Esophagus (tissue), 2 donors: ENCODE data around the gene SIK3. TPM values are rescaled to one million over a fixed set of nuclear protein-coding genes. Genes with fewer than 3 reads are reported as not detected.
"Not testable (repeated sequence)": the region's sequence is repeated elsewhere in the genome, so short reads cannot be mapped to it uniquely, and the experiment has no call there.

Experiments
- H3K27ac ChIP-seq, 2 donors: one replicate each; pipeline ENCODE4 v1.5.1; 2013; ENCODE audit warnings: low read depth in 2 of 2, mild to moderate bottlenecking in 2 of 2, inconsistent platforms in 1 of 2, low read length in 1 of 2, moderate library complexity in 1 of 2
- H3K27me3 ChIP-seq, 2 donors: one replicate each; pipeline ENCODE4 v1.6.1; 2013; ENCODE audit warnings: low read length in 2 of 2, control low read depth in 1 of 2, mild to moderate bottlenecking in 1 of 2; ENCODE audit not compliant: insufficient read depth in 2 of 2, control insufficient read depth in 1 of 2
- H3K36me3 ChIP-seq, 2 donors: one replicate each; pipeline ENCODE4 v1.6.1; 2013; ENCODE audit warnings: low read length in 1 of 2; ENCODE audit not compliant: control insufficient read depth in 2 of 2, insufficient read depth in 2 of 2
- H3K4me1 ChIP-seq, 2 donors: one replicate each; pipeline ENCODE4 v1.6.1; 2013; ENCODE audit warnings: low read length in 1 of 2; ENCODE audit not compliant: control insufficient read depth in 2 of 2, insufficient read depth in 2 of 2
- H3K4me3 ChIP-seq, 2 donors: one replicate each; pipeline ENCODE4 v1.5.1; 2013; ENCODE audit warnings: low read length in 2 of 2, mild to moderate bottlenecking in 2 of 2, low read depth in 1 of 2, moderate library complexity in 1 of 2
- H3K9me3 ChIP-seq, 2 donors: one replicate each; pipeline ENCODE4 v1.6.1; 2013; ENCODE audit warnings: mild to moderate bottlenecking in 2 of 2, low read depth in 1 of 2, low read length in 1 of 2, moderate library complexity in 1 of 2; ENCODE audit not compliant: control insufficient read depth in 2 of 2, insufficient read depth in 1 of 2
- WGBS, 2 donors: extraction: QIAGEN DNeasy Blood & Tissue Kit; methylation state at CpG; one replicate each; pipeline ENCODE4 v1.1.7; 2013; 5-methylcytosine and 5-hydroxymethylcytosine counted together
- polyA plus RNA-seq, 2 donors: library from polyadenylated mRNA; stranded (reverse); fragments of 200-250 nt; gene quantifications; one replicate each; pipeline ENCODE4 v1.2.3, GENCODE V29; 2013
- donor health status: healthy with polysubstance abuse.
- donor health status: Bipolar disorder and iron deficiency.

Gene SIK3
- polyA plus RNA-seq, 2 donors: 6.4 to 7.0 TPM

- peak overlapping the region; percentile 23 to 37 for H3K4me3 ChIP-seq
- WGBS, 2 donors: 10% methylated on average over 57 of the region's 57 CpGs
- H3K9me3 ChIP-seq: no peaks in the 10 kb centered on the region
- H3K4me1 ChIP-seq: peaks cover 4 to 6% of the 10 kb centered on the region in 2 donors
- peak overlapping the region; percentile 31 to 43 for H3K27ac ChIP-seq
- H3K36me3 ChIP-seq: no peaks in the 10 kb centered on the region
- no peaks in the 10 kb centered on the region for H3K27me3 ChIP-seq
These were observed 262.2 kb downstream of the SIK3 start for GRCh38 chr11:116835791-116836631.

- no peaks in the 10 kb centered on the region for H3K36me3 ChIP-seq
- H3K27ac ChIP-seq: peak overlapping the region; percentile 43 to 64
- H3K9me3 ChIP-seq: no peaks in the 10 kb centered on the region
- peak overlapping the region in 1 of 2 donors; percentile 23 for H3K4me3 ChIP-seq
- no peaks in the 10 kb centered on the region for H3K27me3 ChIP-seq
- H3K4me1 ChIP-seq: peaks cover 4 to 6% of the 10 kb centered on the region in 2 donors
- WGBS, 2 donors: 48 to 54% methylated on average over 28 of the region's 28 CpGs
These were observed 263.0 kb downstream of the SIK3 start for GRCh38 chr11:116835042-116835772.

DNA sequence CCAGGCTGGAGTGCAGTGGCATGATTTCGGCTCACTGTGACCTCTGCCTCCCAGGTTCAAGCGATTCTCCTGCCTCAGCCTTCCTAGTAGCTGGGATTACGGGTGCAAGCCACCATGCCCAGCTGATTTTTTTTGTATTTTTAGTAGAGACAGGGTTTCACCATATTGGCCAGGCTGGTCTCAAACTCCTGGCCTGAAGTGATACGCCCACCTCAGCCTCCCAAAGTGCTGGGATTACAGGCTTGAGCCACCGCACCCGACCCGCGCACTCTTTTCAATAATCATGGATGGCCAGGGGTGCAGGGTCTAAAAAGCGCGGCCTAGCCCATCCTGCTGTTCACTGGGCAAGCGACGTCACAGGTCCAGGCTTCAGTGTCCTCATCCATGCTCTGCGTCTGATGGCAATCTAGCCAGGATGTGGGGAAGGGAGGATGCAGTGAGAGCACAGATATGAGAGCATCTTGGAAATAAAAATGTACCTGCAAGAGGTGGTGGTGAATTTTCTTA, 263.6 kb downstream of the SIK3 start:
- not testable (repeated sequence) for H3K4me3 ChIP-seq, H3K9me3 ChIP-seq, H3K27ac ChIP-seq, H3K27me3 ChIP-seq, H3K4me1 ChIP-seq, H3K36me3 ChIP-seq
- WGBS, 2 donors: 79 to 82% methylated on average over 13 of the region's 13 CpGs

DNA sequence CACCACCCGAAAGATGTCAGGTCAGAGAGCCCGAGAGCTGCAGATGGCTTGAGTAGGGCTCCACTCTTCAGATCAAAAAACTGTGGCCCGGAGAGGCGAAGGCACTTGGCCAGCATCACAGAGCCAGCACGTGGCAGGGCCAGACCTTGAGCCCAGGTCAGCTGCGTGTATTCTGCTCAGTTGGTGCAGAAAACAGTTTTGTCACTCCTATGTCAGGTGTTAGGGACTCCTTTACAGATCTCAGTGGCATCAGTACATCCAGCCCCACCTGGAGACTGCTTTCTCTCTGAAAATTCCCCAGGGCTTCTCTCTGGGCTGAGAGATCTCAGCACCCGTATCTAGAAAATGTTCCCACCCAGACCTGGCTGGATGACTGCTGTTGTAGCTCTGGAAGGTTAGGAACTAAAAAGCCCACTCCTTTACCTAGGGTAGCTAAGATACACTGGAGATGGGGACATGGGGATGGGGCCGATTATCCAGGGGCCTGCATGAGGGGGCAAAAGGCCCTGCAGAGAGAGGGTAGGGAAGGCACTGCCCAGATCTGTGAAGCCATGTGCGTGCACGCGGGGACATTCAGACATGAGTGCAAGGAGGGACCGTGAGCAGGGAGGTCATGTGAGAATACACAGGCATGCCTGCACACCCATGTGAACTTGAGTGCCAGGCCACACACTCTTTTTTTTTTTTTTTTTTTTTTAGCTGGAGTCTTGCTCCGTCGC, 264.3 kb downstream of the SIK3 start:
- Histone ChIP-seq H3K9me3 (no peaks in the 10 kb centered on the region), H3K27ac (no peak overlapping the region), H3K27me3 (no peaks in the 10 kb centered on the region), H3K36me3 (no peaks in the 10 kb centered on the region), H3K4me1 (peaks cover 4 to 6% of the 10 kb centered on the region in 2 donors), H3K4me3 (no peak overlapping the region)
- WGBS, 2 donors: 84 to 89% methylated on average over 14 of the region's 14 CpGs

DNA sequence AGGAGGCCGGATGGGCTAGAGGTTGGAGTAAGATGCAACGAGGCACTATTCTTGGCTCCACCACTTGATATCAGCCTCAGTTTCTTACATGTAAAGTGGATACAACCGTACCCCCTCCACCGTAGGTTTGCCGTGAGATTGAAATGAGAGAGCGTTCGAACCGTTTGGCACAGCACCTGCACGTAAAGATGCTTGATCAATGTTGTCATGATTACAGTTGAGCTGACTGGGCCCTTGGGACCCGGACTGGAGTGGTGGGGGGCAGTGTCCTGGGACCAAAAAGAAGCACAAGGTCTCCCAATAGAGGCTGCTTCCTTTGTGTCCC, 264.8 kb downstream of the SIK3 start:
- Histone ChIP-seq H3K4me3 (no peak overlapping the region), H3K36me3 (no peaks in the 10 kb centered on the region), H3K27ac (no peak overlapping the region), H3K4me1 (peaks cover 4 to 6% of the 10 kb centered on the region in 2 donors), H3K27me3 (no peaks in the 10 kb centered on the region), H3K9me3 (no peaks in the 10 kb centered on the region)
- 93 to 94% methylated on average over 10 of the region's 10 CpGs for WGBS, 2 donors

DNA sequence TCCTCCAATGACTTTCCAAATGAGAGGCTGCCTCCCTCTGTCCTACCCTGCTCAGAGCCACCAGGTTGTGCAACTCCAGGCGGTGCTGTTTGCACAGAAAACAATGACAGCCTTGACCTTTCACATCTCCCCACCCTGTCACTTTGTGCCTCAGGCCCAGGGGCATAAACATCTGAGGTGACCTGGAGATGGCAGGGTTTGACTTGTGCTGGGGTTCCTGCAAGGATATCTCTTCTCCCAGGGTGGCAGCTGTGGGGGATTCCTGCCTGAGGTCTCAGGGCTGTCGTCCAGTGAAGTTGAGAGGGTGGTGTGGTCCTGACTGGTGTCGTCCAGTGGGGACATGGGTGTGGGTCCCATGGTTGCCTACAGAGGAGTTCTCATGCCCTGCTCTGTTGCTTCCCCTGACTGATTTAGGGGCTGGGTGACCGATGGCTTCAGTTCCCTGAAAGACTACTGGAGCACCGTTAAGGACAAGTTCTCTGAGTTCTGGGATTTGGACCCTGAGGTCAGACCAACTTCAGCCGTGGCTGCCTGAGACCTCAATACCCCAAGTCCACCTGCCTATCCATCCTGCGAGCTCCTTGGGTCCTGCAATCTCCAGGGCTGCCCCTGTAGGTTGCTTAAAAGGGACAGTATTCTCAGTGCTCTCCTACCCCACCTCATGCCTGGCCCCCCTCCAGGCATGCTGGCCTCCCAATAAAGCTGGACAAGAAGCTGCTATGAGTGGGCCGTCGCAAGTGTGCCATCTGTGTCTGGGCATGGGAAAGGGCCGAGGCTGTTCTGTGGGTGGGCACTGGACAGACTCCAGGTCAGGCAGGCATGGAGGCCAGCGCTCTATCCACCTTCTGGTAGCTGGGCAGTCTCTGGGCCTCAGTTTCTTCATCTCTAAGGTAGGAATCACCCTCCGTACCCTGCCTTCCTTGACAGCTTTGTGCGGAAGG, 265.6 kb downstream of the SIK3 start:
- H3K4me1 ChIP-seq: peaks cover 4 to 6% of the 10 kb centered on the region in 2 donors
- H3K9me3 ChIP-seq: no peaks in the 10 kb centered on the region
- H3K27me3 ChIP-seq: no peaks in the 10 kb centered on the region
- H3K27ac ChIP-seq: no peak overlapping the region
- H3K4me3 ChIP-seq: no peak overlapping the region
- 77 to 86% methylated on average over 12 to 13 of the region's 13 CpGs for WGBS, 2 donors
- no peaks in the 10 kb centered on the region for H3K36me3 ChIP-seq

DNA sequence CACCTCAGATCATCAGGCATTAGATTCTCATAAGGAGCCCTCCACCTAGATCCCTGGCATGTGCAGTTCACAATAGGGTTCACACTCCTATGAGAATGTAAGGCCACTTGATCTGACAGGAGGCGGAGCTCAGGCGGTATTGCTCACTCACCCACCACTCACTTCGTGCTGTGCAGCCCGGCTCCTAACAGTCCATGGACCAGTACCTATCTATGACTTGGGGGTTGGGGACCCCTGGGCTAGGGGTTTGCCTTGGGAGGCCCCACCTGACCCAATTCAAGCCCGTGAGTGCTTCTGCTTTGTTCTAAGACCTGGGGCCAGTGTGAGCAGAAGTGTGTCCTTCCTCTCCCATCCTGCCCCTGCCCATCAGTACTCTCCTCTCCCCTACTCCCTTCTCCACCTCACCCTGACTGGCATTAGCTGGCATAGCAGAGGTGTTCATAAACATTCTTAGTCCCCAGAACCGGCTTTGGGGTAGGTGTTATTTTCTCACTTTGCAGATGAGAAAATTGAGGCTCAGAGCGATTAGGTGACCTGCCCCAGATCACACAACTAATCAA, 266.4 kb downstream of the SIK3 start:
- Histone ChIP-seq H3K27me3 (no peaks in the 10 kb centered on the region), H3K9me3 (no peaks in the 10 kb centered on the region), H3K36me3 (no peaks in the 10 kb centered on the region), H3K4me3 (no peak overlapping the region), H3K27ac (no peak overlapping the region), H3K4me1 (peaks cover 4 to 6% of the 10 kb centered on the region in 2 donors)
- WGBS, 2 donors: 84 to 87% methylated on average over 7 of the region's 7 CpGs

DNA sequence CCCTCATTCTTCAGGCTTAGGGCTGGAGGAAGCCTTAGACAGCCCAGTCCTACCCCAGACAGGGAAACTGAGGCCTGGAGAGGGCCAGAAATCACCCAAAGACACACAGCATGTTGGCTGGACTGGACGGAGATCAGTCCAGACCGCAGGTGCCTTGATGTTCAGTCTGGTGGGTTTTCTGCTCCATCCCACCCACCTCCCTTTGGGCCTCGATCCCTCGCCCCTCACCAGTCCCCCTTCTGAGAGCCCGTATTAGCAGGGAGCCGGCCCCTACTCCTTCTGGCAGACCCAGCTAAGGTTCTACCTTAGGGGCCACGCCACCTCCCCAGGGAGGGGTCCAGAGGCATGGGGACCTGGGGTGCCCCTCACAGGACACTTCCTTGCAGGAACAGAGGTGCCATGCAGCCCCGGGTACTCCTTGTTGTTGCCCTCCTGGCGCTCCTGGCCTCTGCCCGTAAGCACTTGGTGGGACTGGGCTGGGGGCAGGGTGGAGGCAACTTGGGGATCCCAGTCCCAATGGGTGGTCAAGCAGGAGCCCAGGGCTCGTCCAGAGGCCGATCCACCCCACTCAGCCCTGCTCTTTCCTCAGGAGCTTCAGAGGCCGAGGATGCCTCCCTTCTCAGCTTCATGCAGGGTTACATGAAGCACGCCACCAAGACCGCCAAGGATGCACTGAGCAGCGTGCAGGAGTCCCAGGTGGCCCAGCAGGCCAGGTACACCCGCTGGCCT, 267.9 kb downstream of the SIK3 start:
- 90 to 92% methylated on average over 17 of the region's 17 CpGs for WGBS, 2 donors

More for the DNA sequence above, 267.9 kb downstream of the SIK3 start:
- H3K4me1 ChIP-seq: no peaks in the 10 kb centered on the region
- no peaks in the 10 kb centered on the region for H3K27me3 ChIP-seq
- no peak overlapping the region for H3K27ac ChIP-seq
- H3K9me3 ChIP-seq: no peaks in the 10 kb centered on the region
- no peaks in the 10 kb centered on the region for H3K36me3 ChIP-seq
- no peak overlapping the region for H3K4me3 ChIP-seq
